ENCODE data around the gene HPS5. TPM values are rescaled to one million over a fixed set of nuclear protein-coding genes. Genes with fewer than 3 reads are reported as not detected.

Gene HPS5
- total RNA-seq, 1 experiment from 2014 or later: 15.4 TPM

GRCh38 chr11:18313965-18314763, 7.8 kb downstream of the HPS5 start:
- no peak for DNase-seq
- Histone ChIP-seq H3K9me3 (ENCODE audit: control insufficient read depth, low read depth, low read length) (no peaks in the 10 kb centered on the region), H3K27me3 (ENCODE audit: insufficient read depth, low read length) (no peaks in the 10 kb centered on the region), H3K9ac (ENCODE audit: extremely low read depth, insufficient read length, low read length) (no peak overlapping the region), H3K79me2 (ENCODE audit: insufficient read depth, low read length) (peaks cover 6% of the 10 kb centered on the region; the same call in 1 of the 2 replicates), H2BK12ac (ENCODE audit: insufficient read length, low read depth, low read length) (no peak overlapping the region), H3K27ac (ENCODE audit: insufficient read length, low read depth, low read length) (no peak overlapping the region), H3K18ac (ENCODE audit: insufficient read length, low read depth, low read length) (no peak overlapping the region), H2BK120ac (ENCODE audit: low read depth, low read length, poor library complexity, severe bottlenecking) (no peak overlapping the region), H3K56ac (ENCODE audit: insufficient read length, low read depth, low read length) (no peak overlapping the region), H3K4me2 (ENCODE audit: insufficient read depth, insufficient read length, low read length) (no peak overlapping the region), H2BK5ac (ENCODE audit: insufficient read length, low read length) (no peak overlapping the region), H3K14ac (ENCODE audit: insufficient read depth, low read length) (no peak overlapping the region), H2AK5ac (ENCODE audit: insufficient read length, low read length) (no peak overlapping the region), H4K8ac (replicated peaks; ENCODE audit: insufficient read length, low read depth, low read length) (no peak overlapping the region), H3K23me2 (ENCODE audit: insufficient read length, low read depth, low read length, poor library complexity, severe bottlenecking) (no peaks in the 10 kb centered on the region), H3K79me1 (ENCODE audit: insufficient read depth, low read depth, low read length, poor library complexity, severe bottlenecking) (peaks cover 4% of the 10 kb centered on the region), H2AFZ (ENCODE audit: low read length) (no peak overlapping the region), H3T11ph (ENCODE audit: low read length) (no peak overlapping the region), H4K91ac (ENCODE audit: insufficient read length, low read depth, low read length) (no peak overlapping the region), H4K5ac (ENCODE audit: insufficient read length, low read depth, low read length) (no peak overlapping the region), H2BK20ac (ENCODE audit: low read depth, low read length, poor library complexity, severe bottlenecking) (no peak overlapping the region), H4K20me1 (ENCODE audit: control insufficient read depth, insufficient read depth, insufficient read length) (no peaks in the 10 kb centered on the region), H3K23ac (ENCODE audit: insufficient read length, low read depth, low read length) (no peak overlapping the region), H3K4me1 (ENCODE audit: insufficient read depth, low read length) (no peaks in the 10 kb centered on the region), H3K4ac (ENCODE audit: low read depth, low read length) (no peak overlapping the region), H2BK15ac (ENCODE audit: low read depth, low read length) (no peak overlapping the region; the same call in 1 of the 2 replicates)
- Mint-ChIP-seq H3K4me3 (no peak overlapping the region), H3K4me1 (peaks cover 0 to 5% of the 10 kb centered on the region in 2 experiments; a peak in 1 of 4 replicates), H3K27ac (peak overlapping the region in 2 of 3 experiments; percentile 67 to 81; a peak in 3 of 7 replicates), H3K27me3 (ENCODE audit: low read depth) (no peaks in the 10 kb centered on the region), H3K9me3 (no peaks in the 10 kb centered on the region), H3K36me3 (ENCODE audit: insufficient read depth in 1 of 3, low read depth in 3 of 3) (peaks cover 7 to 30% (median 28%) of the 10 kb centered on the region in 3 experiments; a peak in 6 of 7 replicates)
- WGBS (ENCODE audit: extremely low coverage, insufficient read length, low lambda C conversion rate): no CpG with 5 or more reads among the region's 10 CpGs
- no peak for TF ChIP-seq CTCF (conservative IDR thresholded peaks at IDR 0.05)

Measured in H9 (cell line).